HG03439 (cell line): ENCODE data around the gene UBR4.
A peak's percentile ranks its signal among the peaks of the same experiment; 100 is the strongest.
"Not testable (repeated sequence)": the region's sequence is repeated elsewhere in the genome, so short reads cannot be mapped to it uniquely, and the experiment has no call there.

ENCODE experiments used
- ATAC-seq: cut with Tn5 transposase; IDR thresholded peaks from one replicate; pipeline ENCODE4 v1.9.1; 2021; ENCODE audit warnings: mild to moderate bottlenecking, moderate library complexity; ENCODE audit not compliant: unreplicated experiment

The UBR4 gene

GRCh38 chr1:19209990-19210771, at the start of gene UBR4:
Gene UBR4 (minus strand): TSS chr1:19210266. CDS start chr1:19210248, 18 bp downstream.
- peak; percentile 83 for ATAC-seq

- ATAC-seq = no peak
Measured at GRCh38 chr1:19258353-19258752, 48.3 kb upstream of the UBR4 start.

- ATAC-seq = no peak
Measured at GRCh38 chr1:19257178-19257914, 47.3 kb upstream of the UBR4 start.

GRCh38 chr1:19256301-19256700, 46.2 kb upstream of the UBR4 start:
- not testable (repeated sequence) for ATAC-seq

- no peak for ATAC-seq
Measured at GRCh38 chr1:19255288-19255687, 45.2 kb upstream of the UBR4 start.

GRCh38 chr1:19254416-19254815, 44.4 kb upstream of the UBR4 start:
- ATAC-seq = no peak

GRCh38 chr1:19251305-19252196, 41.5 kb upstream of the UBR4 start, which contains the start of the genes EMC1 and MRTO4:
Gene EMC1 (minus strand): TSS chr1:19251524. CDS start chr1:19251509, 15 bp downstream.
Gene MRTO4 (plus strand): TSS chr1:19251805. CDS start chr1:19251836, 31 bp downstream.
- ATAC-seq = peak; percentile 81

GRCh38 chr1:19250629-19251304, 40.7 kb upstream of the UBR4 start:
- ATAC-seq = no peak

- ATAC-seq = no peak
Measured at GRCh38 chr1:19240673-19241538, 30.8 kb upstream of the UBR4 start.

GRCh38 chr1:19239876-19240275, 29.8 kb upstream of the UBR4 start:
- no peak for ATAC-seq

GRCh38 chr1:19234224-19234623, 24.2 kb upstream of the UBR4 start:
- ATAC-seq = no peak

GRCh38 chr1:19232524-19232846, 22.4 kb upstream of the UBR4 start:
- ATAC-seq = no peak

- ATAC-seq = not testable (repeated sequence)
Measured at GRCh38 chr1:19231736-19232523, 21.9 kb upstream of the UBR4 start.

- ATAC-seq = no peak
Measured at GRCh38 chr1:19229828-19230325, 19.8 kb upstream of the UBR4 start.

GRCh38 chr1:19229229-19229628, 19.2 kb upstream of the UBR4 start:
- no peak for ATAC-seq

- no peak for ATAC-seq
Measured at GRCh38 chr1:19222979-19223824, 13.1 kb upstream of the UBR4 start.

- ATAC-seq = no peak
Measured at GRCh38 chr1:19222573-19222972, 12.5 kb upstream of the UBR4 start.

GRCh38 chr1:19220991-19221390, 10.9 kb upstream of the UBR4 start:
- ATAC-seq = no peak
